ENCODE data around the gene PLEK. TPM values are rescaled to one million over a fixed set of nuclear protein-coding genes. Genes with fewer than 3 reads are reported as not detected.

The PLEK gene
- total and polyA plus RNA-seq, 3 donors from 2014 or later: 1.7 to 9.2 (median 2.4) TPM

GRCh38 chr2:68359889-68360288 is 5.2 kb upstream of the PLEK start:
- no peak for DNase-seq
- Histone ChIP-seq H3K9me3 (no peaks in the 10 kb centered on the region), H3K4me1 (peaks cover 3% of the 10 kb centered on the region), H3K36me3 (ENCODE audit: low read depth, missing control alignments) (no peaks in the 10 kb centered on the region), H3K27me3 (no peaks in the 10 kb centered on the region), H3K27ac (no peak overlapping the region), H3K4me3 (no peak overlapping the region)
- TF ChIP-seq CTCF (IDR thresholded peaks at IDR 0.05): peak in 1 of 3 experiments; percentile 24
- TF ChIP-seq POLR2A (IDR thresholded peaks at IDR 0.05): no peak
- intact Hi-C loops (cut with DNase I; ENCODE audit: low total_unique reads): loop anchor here (10.0 kb wide), 1 partner anchor 75 kb away; no protein-coding TSS in a partner anchor
- 82 to 86% methylated on average over 3 of the region's 3 CpGs for WGBS, 2 donors

GRCh38 chr2:68362069-68362468 is 3.0 kb upstream of the PLEK start:
- Histone ChIP-seq H3K4me1 (peaks cover 3% of the 10 kb centered on the region), H3K36me3 (ENCODE audit: low read depth, missing control alignments) (no peaks in the 10 kb centered on the region), H3K4me3 (no peak overlapping the region), H3K9me3 (no peaks in the 10 kb centered on the region), H3K27me3 (no peaks in the 10 kb centered on the region), H3K27ac (no peak overlapping the region)
- DNase-seq: peak; percentile 86
- 19 to 25% methylated on average over 11 to 12 of the region's 12 CpGs for WGBS, 2 donors
- intact Hi-C loops (cut with DNase I; ENCODE audit: low total_unique reads): loop anchor here (10.0 kb wide), 1 partner anchor 73 kb away; no protein-coding TSS in a partner anchor
- no peak for TF ChIP-seq POLR2A (IDR thresholded peaks at IDR 0.05)
- TF ChIP-seq CTCF (IDR thresholded peaks at IDR 0.05): peak; percentile 82 to 90 (median 88)

GRCh38 chr2:68362749-68363148 is 2.3 kb upstream of the PLEK start:
- H3K27ac ChIP-seq: no peak overlapping the region
- 73 to 84% methylated on average over 7 of the region's 7 CpGs for WGBS, 2 donors
- H3K4me1 ChIP-seq: peaks cover 3% of the 10 kb centered on the region
- H3K9me3 ChIP-seq: no peaks in the 10 kb centered on the region
- H3K36me3 ChIP-seq (ENCODE audit: low read depth, missing control alignments): no peaks in the 10 kb centered on the region
- no peaks in the 10 kb centered on the region for H3K27me3 ChIP-seq
- intact Hi-C loops (cut with DNase I; ENCODE audit: low total_unique reads): loop anchor here (10.0 kb wide), 1 partner anchor 72 kb away; no protein-coding TSS in a partner anchor
- no peak overlapping the region for H3K4me3 ChIP-seq
- TF ChIP-seq POLR2A (IDR thresholded peaks at IDR 0.05): no peak
- no peak for TF ChIP-seq CTCF (IDR thresholded peaks at IDR 0.05)
- DNase-seq: no peak

GRCh38 chr2:68363721-68364120 is 1.4 kb upstream of the PLEK start:
- Histone ChIP-seq H3K36me3 (ENCODE audit: low read depth, missing control alignments) (no peaks in the 10 kb centered on the region), H3K27me3 (no peaks in the 10 kb centered on the region), H3K4me1 (peaks cover 3% of the 10 kb centered on the region), H3K27ac (no peak overlapping the region), H3K9me3 (no peaks in the 10 kb centered on the region), H3K4me3 (no peak overlapping the region)
- no peak for DNase-seq
- no peak for TF ChIP-seq POLR2A (IDR thresholded peaks at IDR 0.05)
- TF ChIP-seq CTCF (IDR thresholded peaks at IDR 0.05): no peak
- intact Hi-C loops (cut with DNase I; ENCODE audit: low total_unique reads): loop anchor here (10.0 kb wide), 1 partner anchor 71 kb away; no protein-coding TSS in a partner anchor
- WGBS, 2 donors: 95 to 97% methylated on average over 4 of the region's 4 CpGs

GRCh38 chr2:68366083-68366560 is 1.0 kb downstream of the PLEK start:
- H3K27me3 ChIP-seq: no peaks in the 10 kb centered on the region
- no peak for DNase-seq
- no peaks in the 10 kb centered on the region for H3K9me3 ChIP-seq
- H3K4me3 ChIP-seq: no peak overlapping the region
- 85 to 89% methylated on average over 4 of the region's 4 CpGs for WGBS, 2 donors
- no peaks in the 10 kb centered on the region for H3K36me3 ChIP-seq (ENCODE audit: low read depth, missing control alignments)
- peaks cover 3% of the 10 kb centered on the region for H3K4me1 ChIP-seq
- intact Hi-C loops (cut with DNase I; ENCODE audit: low total_unique reads): loop anchor here (10.0 kb wide), 1 partner anchor 69 kb away; no protein-coding TSS in a partner anchor
- H3K27ac ChIP-seq: no peak overlapping the region
- TF ChIP-seq CTCF (IDR thresholded peaks at IDR 0.05): no peak
- TF ChIP-seq POLR2A (IDR thresholded peaks at IDR 0.05): no peak
